Measurements from ENCODE around the gene GDA. TPM values are rescaled to one million over a fixed set of nuclear protein-coding genes. Genes with fewer than 3 reads are reported as not detected.

Gene GDA
- total RNA-seq, 1 experiment from 2014 or later, result 49.4 TPM

GRCh38 chr9:72199238-72199637 lies 50.0 kb downstream of the GDA start:
- ChIA-PET CTCF (no interaction called here), RAD21 (ENCODE audit: low non-redundant PET in 1 of 2, low total read pairs in 2 of 2, uncharacterized antibody in 2 of 2, unreplicated experiment in 2 of 2) (no interaction called here), POLR2A (no interaction called here)
- DNase-seq (ENCODE audit: low read depth, low spot score) (no peak), ATAC-seq (no peak)
- Histone ChIP-seq H3K79me2 (ENCODE audit: insufficient read depth, low read length) (peaks cover 24% of the 10 kb centered on the region), H3K4me2 (ENCODE audit: low read length) (no peak overlapping the region), H2AFZ (ENCODE audit: low read depth, low read length, poor library complexity, severe bottlenecking) (no peak overlapping the region), H3K27ac (ENCODE audit: low read depth, low read length) (no peak overlapping the region), H3K4me3 (replicated peaks in 1 of 2; ENCODE audit: low read depth in 1 of 2, low read length in 2 of 2) (no peak overlapping the region), H3K36me3 (ENCODE audit: control insufficient read depth in 1 of 2, insufficient read depth in 2 of 2, low read length in 2 of 2) (peaks cover 4 to 7% of the 10 kb centered on the region in 2 experiments; a peak in 2 of 4 replicates), H4K20me1 (ENCODE audit: insufficient read depth) (no peaks in the 10 kb centered on the region), H3K4me1 (ENCODE audit: control insufficient read depth in 1 of 2, insufficient read depth in 2 of 2, low read length in 2 of 2) (no peaks in the 10 kb centered on the region), H3K27me3 (ENCODE audit: insufficient read depth, low read length) (no peaks in the 10 kb centered on the region), H3K9ac (ENCODE audit: low read length) (no peak overlapping the region), H3K9me3 (ENCODE audit: control insufficient read depth in 1 of 2, insufficient read depth in 1 of 2, low read depth in 1 of 2, low read length in 2 of 2) (no peaks in the 10 kb centered on the region), H3K9me2 (ENCODE audit: insufficient read depth) (no peaks in the 10 kb centered on the region)
- TF ChIP-seq MAX (IDR thresholded peaks at IDR 0.05) (no peak), EZH2phosphoT487 (IDR thresholded peaks at IDR 0.05; ENCODE audit: borderline replicate concordance) (no peak)
- intact Hi-C loops (cut with micrococcal nuclease), result no loop called here
- BruUV-seq (replicated peaks), result no TSS peak

- Histone ChIP-seq H4K20me1 (ENCODE audit: insufficient read depth) (no peaks in the 10 kb centered on the region), H3K27ac (ENCODE audit: low read depth, low read length) (no peak overlapping the region), H2AFZ (ENCODE audit: low read depth, low read length, poor library complexity, severe bottlenecking) (no peak overlapping the region), H3K9me2 (ENCODE audit: insufficient read depth) (no peaks in the 10 kb centered on the region), H3K4me1 (ENCODE audit: control insufficient read depth in 1 of 2, insufficient read depth in 2 of 2, low read length in 2 of 2) (no peaks in the 10 kb centered on the region), H3K36me3 (ENCODE audit: control insufficient read depth in 1 of 2, insufficient read depth in 2 of 2, low read length in 2 of 2) (peaks cover 4 to 15% of the 10 kb centered on the region in 2 experiments; a peak in 2 of 4 replicates), H3K4me2 (ENCODE audit: low read length) (no peak overlapping the region), H3K27me3 (ENCODE audit: insufficient read depth, low read length) (no peaks in the 10 kb centered on the region), H3K9ac (ENCODE audit: low read length) (no peak overlapping the region), H3K4me3 (replicated peaks in 1 of 2; ENCODE audit: low read depth in 1 of 2, low read length in 2 of 2) (no peak overlapping the region), H3K9me3 (ENCODE audit: control insufficient read depth in 1 of 2, insufficient read depth in 1 of 2, low read depth in 1 of 2, low read length in 2 of 2) (no peaks in the 10 kb centered on the region), H3K79me2 (ENCODE audit: insufficient read depth, low read length) (peaks cover 17% of the 10 kb centered on the region)
- POLR2A ChIA-PET, result no interaction called here
- BruUV-seq (replicated peaks), result no TSS peak
- DNase-seq (ENCODE audit: low read depth, low spot score) (no peak), ATAC-seq (no peak)
- RAD21 ChIA-PET (ENCODE audit: low non-redundant PET in 1 of 2, low total read pairs in 2 of 2, uncharacterized antibody in 2 of 2, unreplicated experiment in 2 of 2), result no interaction called here
- CTCF ChIA-PET, result no interaction called here
- intact Hi-C loops (cut with micrococcal nuclease), result loop anchor here (5.0 to 10.0 kb wide), 2 partner anchors 72 to 624 kb away; no protein-coding TSS in a partner anchor
- TF ChIP-seq RAD21 (IDR thresholded peaks at IDR 0.05; ENCODE audit: low read depth) (no peak), ELF1 (IDR thresholded peaks at IDR 0.05; ENCODE audit: borderline replicate concordance, low read depth) (no peak), SRF (IDR thresholded peaks at IDR 0.05; ENCODE audit: low read depth) (no peak), EZH2phosphoT487 (IDR thresholded peaks at IDR 0.05; ENCODE audit: borderline replicate concordance) (no peak), SP1 (IDR thresholded peaks at IDR 0.05; ENCODE audit: low read depth) (no peak), POLR2A (IDR thresholded peaks at IDR 0.05; ENCODE audit: borderline replicate concordance, extremely low read depth, insufficient read depth, insufficient read length) (no peak), CEBPB (IDR thresholded peaks at IDR 0.05; ENCODE audit: low read depth) (no peak), CTCF (IDR thresholded peaks at IDR 0.05 in 2 of 3, conservative IDR thresholded peaks at IDR 0.05 in 1 of 3; ENCODE audit: borderline replicate concordance in 1 of 3, insufficient read depth in 1 of 3, low read depth in 2 of 3, low read length in 2 of 3) (no peak), EGR1 (IDR thresholded peaks at IDR 0.05; ENCODE audit: low read depth) (no peak), YY1 (IDR thresholded peaks at IDR 0.05; ENCODE audit: extremely low read depth, insufficient replicate concordance, low read depth, low read length) (no peak), REST (IDR thresholded peaks at IDR 0.05; ENCODE audit: low read depth) (no peak), ZNF274 (IDR thresholded peaks at IDR 0.05; ENCODE audit: low read depth, low read length) (no peak), JUND (IDR thresholded peaks at IDR 0.05) (no peak)
Observed at GRCh38 chr9:72200452-72200851, 51.2 kb downstream of the GDA start.
